Measurements from ENCODE around the gene SCARB1.

SCARB1 gene

GRCh38 chr12:124821252-124822200, 42.1 kb downstream of the SCARB1 start:
- no peak for DNase-seq (ENCODE audit: low read depth)

- DNase-seq (ENCODE audit: low read depth): no peak
These were observed 43.5 kb downstream of the SCARB1 start for GRCh38 chr12:124820199-124820598.

- DNase-seq (ENCODE audit: low read depth): no peak
These were observed 44.1 kb downstream of the SCARB1 start for GRCh38 chr12:124819525-124819924.

- no peak for DNase-seq (ENCODE audit: low read depth)
These were observed 44.6 kb downstream of the SCARB1 start for GRCh38 chr12:124819080-124819479.

GRCh38 chr12:124817076-124818000, 46.3 kb downstream of the SCARB1 start:
- DNase-seq (ENCODE audit: low read depth): no peak

GRCh38 chr12:124816295-124816854, 47.3 kb downstream of the SCARB1 start:
- no peak for DNase-seq (ENCODE audit: low read depth)

- DNase-seq (ENCODE audit: low read depth): no peak
These were observed 48.7 kb downstream of the SCARB1 start for GRCh38 chr12:124814741-124815613.

GRCh38 chr12:124813782-124814181, 49.9 kb downstream of the SCARB1 start:
- no peak for DNase-seq (ENCODE audit: low read depth)

- no peak for DNase-seq (ENCODE audit: low read depth)
These were observed 50.7 kb downstream of the SCARB1 start for GRCh38 chr12:124812979-124813378.

GRCh38 chr12:124812356-124812755, 51.3 kb downstream of the SCARB1 start:
- no peak for DNase-seq (ENCODE audit: low read depth)

- no peak for DNase-seq (ENCODE audit: low read depth)
These were observed 52.0 kb downstream of the SCARB1 start for GRCh38 chr12:124811633-124812032.

GRCh38 chr12:124809878-124810277, 53.8 kb downstream of the SCARB1 start:
- no peak for DNase-seq (ENCODE audit: low read depth)

GRCh38 chr12:124809391-124809790, 54.3 kb downstream of the SCARB1 start:
- no peak for DNase-seq (ENCODE audit: low read depth)

- DNase-seq (ENCODE audit: low read depth): no peak
These were observed 55.4 kb downstream of the SCARB1 start for GRCh38 chr12:124808272-124808671.

- no peak for DNase-seq (ENCODE audit: low read depth)
These were observed 57.6 kb downstream of the SCARB1 start for GRCh38 chr12:124805876-124806668.

GRCh38 chr12:124805050-124805449, 58.6 kb downstream of the SCARB1 start:
- no peak for DNase-seq (ENCODE audit: low read depth)

- DNase-seq (ENCODE audit: low read depth): no peak
These were observed 59.5 kb downstream of the SCARB1 start for GRCh38 chr12:124804011-124804621.

GRCh38 chr12:124802361-124802760, 61.3 kb downstream of the SCARB1 start:
- no peak for DNase-seq (ENCODE audit: low read depth)

GRCh38 chr12:124800506-124800905, 63.2 kb downstream of the SCARB1 start:
- no peak for DNase-seq (ENCODE audit: low read depth)

GRCh38 chr12:124797321-124797720, 66.3 kb downstream of the SCARB1 start:
- DNase-seq (ENCODE audit: low read depth): no peak

Data from non-pigmented ciliary epithelial cell (primary cell).